ENCODE data around the gene HFE.
"Not testable (repeated sequence)": the region's sequence is repeated elsewhere in the genome, so short reads cannot be mapped to it uniquely, and the experiment has no call there.

The HFE gene

DNA sequence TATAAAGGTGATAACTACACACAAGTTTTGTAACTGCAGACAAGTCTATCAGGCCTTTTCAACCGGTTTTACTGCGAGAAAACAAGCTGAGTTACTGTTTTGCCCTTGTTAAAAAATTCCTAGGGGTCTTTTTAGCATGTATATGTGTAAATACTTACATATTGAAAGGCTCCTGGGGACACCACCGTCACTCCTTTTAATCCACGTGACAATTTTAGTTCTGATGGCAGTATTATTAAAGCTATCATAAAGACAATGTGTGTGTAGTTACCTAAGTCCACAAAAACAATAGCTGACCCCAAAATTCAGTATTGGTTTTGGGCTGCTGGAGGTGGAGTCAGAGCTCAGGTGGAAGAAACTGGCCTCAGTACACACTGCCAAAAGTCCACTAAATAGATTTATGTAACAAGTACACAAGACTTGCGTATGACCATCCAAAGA, 41.3 kb upstream of the HFE start:
- in situ Hi-C loops (cut with MboI; ENCODE audit: low sequenced_read_pairs, unreplicated experiment) = no loop called here
- DNase-seq (ENCODE audit: low spot score) = no peak

DNA sequence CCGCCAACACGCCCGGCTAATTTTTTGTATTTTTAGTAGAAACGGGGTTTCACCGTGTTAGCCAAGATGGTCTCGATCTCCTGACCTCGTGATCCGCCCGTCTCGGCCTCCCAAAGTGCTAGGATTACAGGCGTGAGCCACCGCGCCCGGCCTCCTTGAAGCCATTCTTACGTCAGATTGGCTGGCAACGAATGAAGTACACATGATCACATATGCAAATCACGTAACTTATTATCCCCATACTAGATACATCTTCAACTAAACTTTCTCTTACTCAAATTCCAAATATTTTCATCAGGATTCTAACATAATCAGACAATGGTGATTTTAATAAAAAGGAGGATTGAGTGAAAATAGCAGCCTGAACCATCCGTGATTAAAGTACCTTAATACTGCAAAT, 39.9 kb upstream of the HFE start:
- DNase-seq (ENCODE audit: low spot score); in situ Hi-C loops (cut with MboI; ENCODE audit: low sequenced_read_pairs, unreplicated experiment): not testable (repeated sequence)

More for the DNA sequence above, 41.3 kb upstream of the HFE start:
- TF ChIP-seq, protein P1, sequence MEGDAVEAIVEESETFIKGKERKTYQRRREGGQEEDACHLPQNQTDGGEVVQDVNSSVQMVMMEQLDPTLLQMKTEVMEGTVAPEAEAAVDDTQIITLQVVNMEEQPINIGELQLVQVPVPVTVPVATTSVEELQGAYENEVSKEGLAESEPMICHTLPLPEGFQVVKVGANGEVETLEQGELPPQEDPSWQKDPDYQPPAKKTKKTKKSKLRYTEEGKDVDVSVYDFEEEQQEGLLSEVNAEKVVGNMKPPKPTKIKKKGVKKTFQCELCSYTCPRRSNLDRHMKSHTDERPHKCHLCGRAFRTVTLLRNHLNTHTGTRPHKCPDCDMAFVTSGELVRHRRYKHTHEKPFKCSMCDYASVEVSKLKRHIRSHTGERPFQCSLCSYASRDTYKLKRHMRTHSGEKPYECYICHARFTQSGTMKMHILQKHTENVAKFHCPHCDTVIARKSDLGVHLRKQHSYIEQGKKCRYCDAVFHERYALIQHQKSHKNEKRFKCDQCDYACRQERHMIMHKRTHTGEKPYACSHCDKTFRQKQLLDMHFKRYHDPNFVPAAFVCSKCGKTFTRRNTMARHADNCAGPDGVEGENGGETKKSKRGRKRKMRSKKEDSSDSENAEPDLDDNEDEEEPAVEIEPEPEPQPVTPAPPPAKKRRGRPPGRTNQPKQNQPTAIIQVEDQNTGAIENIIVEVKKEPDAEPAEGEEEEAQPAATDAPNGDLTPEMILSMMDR (IDR thresholded peaks at IDR 0.05; ENCODE audit: borderline replicate concordance, control extremely low read depth, extremely low read depth, insufficient read depth, missing control alignments) = no peak

DNA sequence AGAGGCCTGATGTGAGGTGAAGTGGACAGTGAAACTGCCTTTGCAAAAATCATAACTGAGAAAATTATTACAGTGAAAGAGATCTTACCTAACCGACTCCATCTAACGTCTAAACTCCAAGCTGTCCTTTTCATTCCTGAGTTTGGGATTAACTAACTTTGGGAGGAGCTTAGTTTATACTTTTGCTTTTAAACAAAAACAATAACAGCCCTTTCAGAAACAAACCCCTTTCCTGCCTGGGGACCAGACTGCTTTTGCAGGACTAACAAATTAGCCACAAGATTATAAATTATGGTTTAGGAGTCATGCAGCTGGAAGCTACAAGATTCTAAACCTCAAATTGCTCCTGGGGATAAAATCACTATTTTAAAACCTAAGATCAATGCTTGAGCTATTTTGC, 38.6 kb upstream of the HFE start:
- TF ChIP-seq, protein P1 (IDR thresholded peaks at IDR 0.05; ENCODE audit: borderline replicate concordance, control extremely low read depth, extremely low read depth, insufficient read depth, missing control alignments) = no peak
- in situ Hi-C loops (cut with MboI; ENCODE audit: low sequenced_read_pairs, unreplicated experiment) = no loop called here

DNA sequence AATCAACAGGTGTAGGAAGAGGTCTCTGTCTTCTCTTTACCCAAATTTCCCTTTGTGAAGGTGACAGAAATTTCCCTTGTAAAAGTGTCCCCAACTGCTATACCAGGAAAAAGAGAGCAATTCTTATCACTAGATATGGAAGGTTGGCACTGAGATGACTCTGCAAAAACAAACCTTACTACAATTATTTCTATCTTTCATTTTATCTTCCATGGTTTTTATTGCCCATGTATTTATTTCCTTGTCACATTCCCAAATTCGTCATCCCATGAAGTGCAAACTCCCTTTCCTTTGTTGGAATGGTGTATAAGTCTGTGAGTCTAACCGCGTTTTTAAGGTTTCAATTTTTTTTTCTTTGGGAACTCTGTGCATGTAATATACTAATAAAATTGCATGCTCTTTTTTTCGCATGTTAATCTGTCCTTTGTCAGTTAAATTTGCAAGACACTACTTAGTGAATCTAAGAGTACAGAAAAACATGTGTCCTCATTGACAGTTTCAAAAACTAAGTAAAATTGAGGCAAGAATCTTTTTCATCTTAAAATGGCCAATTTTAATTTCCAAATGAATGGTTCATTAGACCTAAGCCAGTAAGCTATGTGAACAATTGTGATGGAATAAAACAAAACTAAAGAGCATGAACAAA, 35.4 kb upstream of the HFE start:
- DNase-seq (ENCODE audit: low spot score) = no peak
- TF ChIP-seq, protein P1 (IDR thresholded peaks at IDR 0.05; ENCODE audit: borderline replicate concordance, control extremely low read depth, extremely low read depth, insufficient read depth, missing control alignments) = no peak
- in situ Hi-C loops (cut with MboI; ENCODE audit: low sequenced_read_pairs, unreplicated experiment) = loop anchor here (10.0 kb wide), 1 partner anchor 143 kb away; a partner anchor contains a TSS

More for the DNA sequence above, 38.6 kb upstream of the HFE start:
- no peak for DNase-seq (ENCODE audit: low spot score)

DNA sequence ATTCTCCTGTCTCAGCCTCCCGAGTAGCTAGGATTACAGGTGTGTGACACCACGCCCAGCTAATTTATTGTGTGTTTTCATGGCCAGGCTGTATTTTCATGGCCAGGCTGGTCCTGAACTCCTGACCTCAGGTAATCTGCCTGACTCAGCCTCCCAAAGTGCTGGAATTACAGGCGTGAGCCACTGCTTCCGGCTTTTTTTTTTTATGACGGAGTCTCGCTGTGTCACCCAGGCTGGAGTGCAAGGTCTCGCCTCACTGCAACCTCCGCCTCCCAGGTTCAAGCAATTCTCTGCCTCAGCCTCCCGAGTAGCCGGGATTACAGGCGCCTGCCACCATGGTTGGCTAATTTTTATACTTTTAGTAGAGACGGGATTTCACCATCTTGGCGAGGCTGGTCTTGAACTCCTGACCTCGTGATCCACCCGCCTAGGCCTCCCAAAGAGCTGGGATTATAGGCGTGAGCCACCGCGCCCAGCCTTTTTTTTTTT, 34.4 kb upstream of the HFE start:
- in situ Hi-C loops (cut with MboI; ENCODE audit: low sequenced_read_pairs, unreplicated experiment) = loop anchor here (10.0 kb wide), 1 partner anchor 142 kb away; a partner anchor contains a TSS
- not testable (repeated sequence) for DNase-seq (ENCODE audit: low spot score)

DNA sequence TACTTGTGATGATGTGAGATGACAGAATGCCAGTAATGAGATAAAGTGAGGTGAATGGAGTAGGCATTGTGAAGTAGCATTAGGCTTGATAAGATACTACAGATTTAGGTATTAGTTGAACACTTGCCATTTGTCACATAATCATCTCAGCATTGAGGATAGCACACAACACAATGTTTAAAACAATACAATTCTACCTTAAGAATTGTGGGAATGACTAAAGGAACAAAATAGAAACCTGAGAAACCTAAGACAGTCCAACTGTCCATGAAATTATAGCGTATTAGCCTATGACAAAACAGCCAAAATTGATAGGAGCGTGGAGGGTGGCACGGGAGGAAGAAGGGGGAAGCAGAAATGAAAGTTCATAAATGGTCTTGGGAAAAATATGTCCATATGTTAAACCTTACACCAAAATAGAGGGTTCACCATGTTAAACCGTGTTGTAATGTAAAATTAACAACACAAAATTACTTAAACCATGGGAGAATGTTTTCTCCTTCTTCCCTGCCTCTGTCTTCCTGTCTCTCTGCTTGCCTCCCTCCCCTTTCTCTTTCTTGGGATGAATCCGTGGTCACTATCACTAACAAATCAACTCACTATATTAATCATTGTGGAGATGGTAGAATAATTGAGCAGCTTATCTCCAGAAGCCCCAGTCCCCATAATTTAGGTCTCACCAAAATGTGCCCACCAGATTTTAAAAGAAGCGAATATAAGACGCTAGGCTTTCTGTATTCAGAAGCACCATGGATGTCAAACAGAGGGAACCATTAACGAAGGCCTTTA, 33.0 kb upstream of the HFE start:
- in situ Hi-C loops (cut with MboI; ENCODE audit: low sequenced_read_pairs, unreplicated experiment) = loop anchor here (10.0 kb wide), 1 partner anchor 141 kb away; a partner anchor contains a TSS
- no peak for DNase-seq (ENCODE audit: low spot score)
- TF ChIP-seq, protein P1 (IDR thresholded peaks at IDR 0.05; ENCODE audit: borderline replicate concordance, control extremely low read depth, extremely low read depth, insufficient read depth, missing control alignments) = no peak

DNA sequence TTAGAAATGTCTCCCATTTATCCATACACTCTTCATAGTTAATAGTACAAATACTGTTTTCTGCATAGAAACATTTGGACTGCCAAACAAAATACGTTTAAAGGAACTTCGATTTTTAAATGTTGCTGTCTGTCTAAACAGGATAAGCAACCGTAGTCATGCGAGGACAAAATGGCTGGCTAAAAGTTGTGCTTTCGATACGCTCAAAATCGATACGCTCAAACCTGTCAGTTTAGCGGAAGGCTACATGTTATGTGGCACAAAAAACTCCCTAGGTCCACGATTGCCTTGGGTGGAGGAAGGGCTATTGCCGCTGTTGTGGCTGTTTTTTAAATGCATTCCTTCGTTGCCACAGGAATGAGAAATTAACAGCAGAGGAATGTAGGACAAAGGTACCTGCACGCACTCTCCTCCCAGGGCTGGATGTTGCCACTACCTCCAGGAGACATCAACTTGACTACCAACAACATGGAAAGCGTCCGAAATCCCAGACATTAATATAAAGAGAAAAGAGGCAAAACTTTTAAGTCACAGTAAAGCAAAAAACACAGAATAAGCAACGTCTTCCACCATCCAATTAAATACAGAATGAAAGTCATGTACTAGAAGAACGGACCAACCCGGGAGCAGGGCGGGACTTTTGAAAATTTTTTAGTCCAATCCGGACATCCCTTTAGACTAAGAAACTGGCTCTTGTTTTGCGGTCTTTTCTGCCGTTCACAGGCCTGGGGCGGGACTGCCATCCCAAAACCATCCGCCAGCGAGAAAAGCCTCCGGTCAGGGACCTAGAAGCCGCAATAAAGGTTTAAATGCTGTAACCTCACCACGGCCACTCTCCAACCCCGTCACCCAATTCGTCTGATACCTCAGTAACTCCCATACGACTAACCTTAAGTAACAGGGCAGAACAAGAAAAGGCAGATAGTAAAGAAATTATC, 32.2 kb upstream of the HFE start:
- in situ Hi-C loops (cut with MboI; ENCODE audit: low sequenced_read_pairs, unreplicated experiment) = loop anchor here (10.0 kb wide), 1 partner anchor 140 kb away; a partner anchor contains a TSS
- TF ChIP-seq, protein P1 (IDR thresholded peaks at IDR 0.05; ENCODE audit: borderline replicate concordance, control extremely low read depth, extremely low read depth, insufficient read depth, missing control alignments) = no peak
- peak; percentile 78 for DNase-seq (ENCODE audit: low spot score)

Measured in GM13976 (cell line).